Effector memory CD4-positive, alpha-beta T cell (primary cell): ENCODE data around the gene EFCC1.
A peak's percentile ranks its signal among the peaks of the same experiment; 100 is the strongest.

Experiments used
- DNase-seq, 3 donors: peaks; one replicate each; pipeline ENCODE4 v3.0.0-alpha.2; 2020
- H3K27ac ChIP-seq: 2 replicates; pipeline ENCODE4 v1.7.0; 2013; ENCODE audit warnings: mild to moderate bottlenecking, low read length, moderate library complexity; ENCODE audit not compliant: insufficient read depth, poor library complexity, severe bottlenecking
- H3K27me3 ChIP-seq: replicated peaks from 2 replicates; pipeline ENCODE4 v1.7.0; 2013; ENCODE audit warnings: mild to moderate bottlenecking, low read length; ENCODE audit not compliant: insufficient read depth, control insufficient read depth, poor library complexity, severe bottlenecking
- H3K36me3 ChIP-seq: 2 replicates; pipeline ENCODE4 v1.7.0; 2013; ENCODE audit warnings: mild to moderate bottlenecking, low read length, moderate library complexity; ENCODE audit not compliant: control insufficient read depth, insufficient read depth
- H3K4me1 ChIP-seq: 2 replicates; pipeline ENCODE4 v1.7.0; 2013; ENCODE audit warnings: low read length, mild to moderate bottlenecking; ENCODE audit not compliant: control insufficient read depth, insufficient read depth, poor library complexity, severe bottlenecking
- H3K4me3 ChIP-seq: 2 replicates; pipeline ENCODE4 v1.7.0; 2013; ENCODE audit warnings: low read length, low read depth, mild to moderate bottlenecking; ENCODE audit not compliant: insufficient read depth, poor library complexity, severe bottlenecking
- H3K9me3 ChIP-seq: 2 replicates; pipeline ENCODE4 v1.7.0; 2013; ENCODE audit warnings: mild to moderate bottlenecking, low read length, moderate library complexity; ENCODE audit not compliant: control insufficient read depth

EFCC1 gene

DNA sequence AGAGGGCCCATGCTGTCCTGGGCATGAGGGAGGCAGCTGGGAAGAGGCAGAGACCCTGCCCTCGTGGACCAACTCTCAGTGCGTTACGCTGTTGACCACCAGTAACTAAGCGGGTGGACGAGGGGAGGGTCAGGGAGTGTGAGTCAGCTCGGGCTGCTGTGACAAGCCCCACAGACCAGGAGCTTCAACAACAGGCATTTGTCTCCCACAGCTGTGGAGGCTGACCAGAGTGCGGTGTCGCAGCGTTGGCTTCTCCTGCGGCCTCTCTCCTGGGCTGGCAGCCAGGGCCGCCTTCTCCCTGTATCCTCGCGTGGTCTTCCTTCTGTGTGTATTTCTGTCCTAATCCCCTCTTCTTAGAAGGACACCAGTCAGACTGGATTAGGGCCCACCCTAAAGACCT lies 13.0 kb downstream of the EFCC1 start:
- Histone ChIP-seq H3K9me3 (no peaks in the 10 kb centered on the region), H3K4me3 (no peak overlapping the region), H3K27me3 (no peaks in the 10 kb centered on the region), H3K36me3 (no peaks in the 10 kb centered on the region), H3K27ac (peak overlapping the region; percentile 14), H3K4me1 (peaks cover 39% of the 10 kb centered on the region)
- DNase-seq: no peak

DNA sequence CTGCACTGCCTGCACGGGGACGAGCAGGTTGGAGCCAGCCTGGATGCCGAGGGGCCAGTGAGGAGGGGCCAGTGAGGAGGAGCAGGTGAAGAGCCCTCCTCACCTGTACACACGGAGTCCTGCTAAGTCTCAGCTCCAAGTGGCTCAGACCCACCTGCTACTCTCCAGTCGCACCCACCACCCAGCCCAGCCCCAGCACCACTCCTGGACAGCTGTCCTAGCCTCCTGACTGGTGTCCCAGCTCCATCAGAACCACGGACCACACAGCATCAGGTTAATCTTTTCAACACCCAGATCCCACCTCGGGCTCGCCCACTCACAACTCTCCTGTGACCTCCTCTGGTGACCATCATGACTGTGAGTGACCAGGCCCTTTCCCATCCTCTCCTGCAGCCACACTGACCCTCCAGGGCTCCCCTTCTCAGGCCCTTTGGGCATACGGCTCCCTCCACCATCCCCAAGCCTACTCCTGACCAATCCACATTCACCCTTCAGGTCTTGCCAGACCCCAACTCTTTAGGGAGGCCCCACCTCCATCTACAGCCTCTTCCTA lies 13.8 kb downstream of the EFCC1 start:
- H3K27me3 ChIP-seq: no peaks in the 10 kb centered on the region
- H3K36me3 ChIP-seq: no peaks in the 10 kb centered on the region
- no peak for DNase-seq
- no peak overlapping the region for H3K4me3 ChIP-seq
- H3K4me1 ChIP-seq: peaks cover 39% of the 10 kb centered on the region
- no peaks in the 10 kb centered on the region for H3K9me3 ChIP-seq
- H3K27ac ChIP-seq: peak overlapping the region; percentile 68

DNA sequence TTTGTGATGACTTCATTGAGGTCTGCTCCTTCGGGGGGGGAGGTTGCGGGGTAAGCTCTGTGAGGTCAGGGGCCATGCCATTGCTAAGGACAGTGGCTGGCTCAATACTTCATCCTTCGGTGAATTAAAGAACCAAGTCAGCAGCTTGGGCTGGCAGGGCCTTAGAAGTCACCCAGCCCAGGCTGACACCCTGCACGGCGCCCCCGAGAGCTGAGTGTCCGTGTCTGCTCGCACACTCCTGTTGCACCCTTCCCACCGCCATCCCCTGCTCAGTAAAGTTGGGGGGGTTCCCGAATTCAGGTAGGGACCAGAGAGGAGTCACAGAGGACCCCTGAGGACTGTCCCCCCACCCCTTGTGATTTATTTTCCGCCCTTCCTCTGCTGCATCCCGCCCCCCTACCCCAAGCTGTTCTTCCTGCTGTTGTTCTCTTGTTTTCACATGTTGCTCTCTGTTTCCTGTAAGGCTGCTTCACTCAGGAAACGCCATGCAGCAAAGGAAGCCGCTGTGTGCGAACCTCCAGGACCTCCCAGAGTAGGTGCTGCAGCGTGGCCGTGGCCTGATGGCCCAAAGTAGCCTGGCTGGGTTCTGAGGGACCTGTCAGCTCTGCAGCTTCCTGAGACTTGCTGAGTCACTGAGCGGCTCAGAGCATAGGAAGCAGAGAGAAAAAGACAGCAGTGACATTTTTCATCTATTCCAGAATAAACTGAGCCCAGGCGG lies 14.4 kb downstream of the EFCC1 start:
- Histone ChIP-seq H3K27me3 (no peaks in the 10 kb centered on the region), H3K27ac (peak overlapping the region; percentile 68), H3K4me1 (peaks cover 39% of the 10 kb centered on the region), H3K9me3 (no peaks in the 10 kb centered on the region), H3K36me3 (no peaks in the 10 kb centered on the region), H3K4me3 (peak overlapping the region; percentile 33)
- DNase-seq: peak in 1 of 3 donors; percentile 24

DNA sequence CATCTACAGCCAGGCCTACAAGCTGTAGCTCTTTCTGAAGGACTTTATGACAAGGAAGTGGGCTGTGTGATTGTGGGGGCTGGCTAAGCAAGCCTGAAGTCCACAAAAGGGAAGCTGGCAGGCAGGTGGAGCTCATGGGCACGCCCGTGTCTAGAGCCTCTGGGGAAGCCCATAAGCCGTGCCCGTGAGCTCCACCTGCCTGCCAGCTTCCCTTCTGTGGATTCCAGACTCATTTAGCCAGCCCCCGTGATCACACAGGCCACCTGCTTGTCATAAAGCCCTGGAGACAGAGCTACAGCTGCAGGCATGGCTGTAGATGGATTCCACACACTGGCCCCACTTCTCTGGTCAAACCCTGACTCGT lies 15.2 kb downstream of the EFCC1 start:
- peak overlapping the region; percentile 33 for H3K4me3 ChIP-seq

DNA sequence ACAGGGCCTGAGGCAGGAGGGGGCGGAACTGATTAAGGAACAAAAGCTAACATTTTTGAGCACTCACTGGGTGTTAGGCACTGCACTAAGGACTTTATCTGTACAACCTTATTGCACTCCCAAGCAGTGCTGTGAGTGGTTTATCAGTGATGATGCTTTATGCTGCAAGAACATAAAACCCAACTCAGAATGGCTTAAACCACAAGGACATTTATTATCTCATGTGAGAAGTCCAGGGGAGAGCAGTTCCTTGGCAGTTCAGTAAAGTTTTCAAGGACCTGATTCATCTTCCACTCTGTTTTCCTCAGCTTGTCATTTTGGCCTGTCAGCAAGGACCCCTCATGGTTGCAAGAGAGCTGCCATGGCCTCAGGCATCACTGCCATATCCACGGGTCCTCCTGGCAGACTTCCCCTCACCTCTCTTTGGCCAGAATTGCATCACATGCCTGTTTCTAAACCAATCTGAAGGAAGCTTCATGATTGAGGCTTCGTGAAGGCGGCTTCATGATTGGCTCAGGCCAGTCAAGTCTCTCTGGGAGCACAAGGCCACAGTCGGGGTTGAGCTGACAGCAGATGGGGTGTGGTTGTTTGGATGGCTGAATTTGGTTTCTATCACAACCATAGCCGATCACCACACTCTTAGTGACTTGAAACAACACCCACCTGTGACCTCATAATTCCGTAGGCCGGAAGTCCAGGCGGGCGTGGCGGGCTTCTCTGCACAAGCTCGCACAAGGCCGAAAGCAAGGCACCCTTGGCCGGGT lies 15.8 kb downstream of the EFCC1 start:
- peaks cover 39% of the 10 kb centered on the region for H3K4me1 ChIP-seq
- no peaks in the 10 kb centered on the region for H3K36me3 ChIP-seq
- no peak overlapping the region for H3K4me3 ChIP-seq
- H3K9me3 ChIP-seq: no peaks in the 10 kb centered on the region
- H3K27me3 ChIP-seq: no peaks in the 10 kb centered on the region
- H3K27ac ChIP-seq: peak overlapping the region; percentile 68
- peak in 2 of 3 donors; percentile 20 to 44 for DNase-seq

More for the DNA sequence above, 15.2 kb downstream of the EFCC1 start:
- DNase-seq: peak; percentile 37 to 46 (median 41)
- peaks cover 39% of the 10 kb centered on the region for H3K4me1 ChIP-seq
- H3K27ac ChIP-seq: peak overlapping the region; percentile 68
- H3K9me3 ChIP-seq: no peaks in the 10 kb centered on the region
- no peaks in the 10 kb centered on the region for H3K27me3 ChIP-seq
- H3K36me3 ChIP-seq: no peaks in the 10 kb centered on the region

DNA sequence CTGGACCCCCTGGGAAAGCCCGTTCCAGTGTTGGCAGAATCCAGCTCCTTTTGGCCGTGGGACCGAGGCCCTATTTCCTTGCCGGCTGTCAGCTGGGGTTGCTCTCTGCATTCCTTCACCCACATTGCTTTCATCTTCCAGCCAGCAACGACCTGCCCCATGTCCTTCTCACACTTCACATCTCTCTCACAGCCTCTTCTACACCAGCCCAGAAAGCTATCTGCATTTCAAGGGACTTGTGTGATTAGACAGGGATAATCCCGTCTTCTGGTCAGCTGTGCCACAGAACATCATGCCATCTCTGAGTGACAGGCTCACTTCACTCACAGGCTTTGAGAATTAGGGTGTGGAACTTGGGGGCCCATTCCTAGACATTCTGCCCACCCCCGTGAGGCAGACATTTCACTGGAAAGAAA lies 16.4 kb downstream of the EFCC1 start:
- no peaks in the 10 kb centered on the region for H3K27me3 ChIP-seq
- H3K36me3 ChIP-seq: no peaks in the 10 kb centered on the region
- no peaks in the 10 kb centered on the region for H3K9me3 ChIP-seq
- DNase-seq: no peak
- no peak overlapping the region for H3K4me3 ChIP-seq
- peak overlapping the region; percentile 68 for H3K27ac ChIP-seq
- peaks cover 39% of the 10 kb centered on the region for H3K4me1 ChIP-seq

DNA sequence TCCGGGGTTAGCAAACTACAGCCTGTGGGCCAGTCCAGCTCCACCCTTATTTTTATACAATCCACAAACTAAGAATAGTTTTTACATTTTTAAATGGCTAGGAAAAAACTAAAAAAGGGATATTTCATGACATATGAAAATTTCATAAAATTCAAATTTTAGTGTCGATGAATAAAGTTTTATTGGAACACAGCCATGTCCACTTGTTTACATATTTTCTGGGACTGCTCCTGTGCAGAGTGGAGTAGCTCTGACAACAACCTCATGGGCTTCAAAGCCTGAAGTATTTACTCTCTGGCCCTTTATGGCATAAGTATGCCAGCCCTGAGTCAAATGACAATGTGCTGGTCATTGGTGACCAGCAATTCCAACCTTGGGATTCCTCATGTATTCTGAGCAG lies 17.2 kb downstream of the EFCC1 start:
- no peak for DNase-seq
- Histone ChIP-seq H3K36me3 (no peaks in the 10 kb centered on the region), H3K9me3 (no peaks in the 10 kb centered on the region), H3K27ac (peak overlapping the region; percentile 68), H3K4me3 (no peak overlapping the region), H3K4me1 (peaks cover 39% of the 10 kb centered on the region), H3K27me3 (no peaks in the 10 kb centered on the region)

DNA sequence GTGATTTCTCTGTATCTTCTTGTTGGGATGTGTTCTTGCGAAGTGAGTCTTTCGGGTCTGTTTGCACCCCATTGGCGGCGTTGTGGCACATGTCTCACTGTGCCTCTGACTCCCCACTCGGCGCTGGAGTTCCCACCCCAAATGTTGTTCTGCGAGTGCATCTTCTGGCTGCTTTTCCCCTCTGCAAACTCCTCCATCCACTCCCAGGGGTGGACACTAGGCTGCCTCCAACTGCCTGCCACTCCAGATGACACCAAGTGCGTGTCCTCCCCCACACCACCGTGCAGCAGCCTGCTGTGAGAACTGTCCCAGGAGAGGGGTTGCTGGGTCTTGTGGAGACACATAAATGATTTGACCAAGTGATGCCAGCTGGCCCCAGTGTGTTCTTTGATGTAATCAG lies 17.6 kb downstream of the EFCC1 start:
- Histone ChIP-seq H3K27ac (no peak overlapping the region), H3K4me3 (no peak overlapping the region), H3K36me3 (no peaks in the 10 kb centered on the region), H3K9me3 (no peaks in the 10 kb centered on the region), H3K27me3 (no peaks in the 10 kb centered on the region), H3K4me1 (peaks cover 39% of the 10 kb centered on the region)
- no peak for DNase-seq

DNA sequence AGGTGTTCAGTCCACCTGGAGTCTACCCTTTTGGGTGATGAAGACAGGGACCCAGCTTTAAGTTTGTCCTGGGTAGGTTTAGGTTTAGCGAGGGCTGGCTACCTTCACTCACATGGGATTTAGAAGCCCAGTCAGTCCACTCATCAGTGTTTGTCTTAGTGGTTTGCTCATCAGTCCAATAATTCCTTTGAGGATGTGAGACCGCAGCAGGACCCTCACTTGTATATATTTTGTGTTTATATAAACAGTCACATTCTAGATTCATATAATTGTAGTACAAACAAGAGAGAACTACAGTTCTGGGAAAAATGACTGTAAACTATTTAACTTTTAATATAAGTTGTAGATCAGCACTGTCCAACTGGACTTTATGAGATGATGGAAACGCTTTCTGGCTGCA lies 18.2 kb downstream of the EFCC1 start:
- Histone ChIP-seq H3K36me3 (no peaks in the 10 kb centered on the region), H3K4me1 (peaks cover 38% of the 10 kb centered on the region), H3K27me3 (no peaks in the 10 kb centered on the region), H3K4me3 (no peak overlapping the region), H3K27ac (no peak overlapping the region), H3K9me3 (no peaks in the 10 kb centered on the region)
- no peak for DNase-seq

DNA sequence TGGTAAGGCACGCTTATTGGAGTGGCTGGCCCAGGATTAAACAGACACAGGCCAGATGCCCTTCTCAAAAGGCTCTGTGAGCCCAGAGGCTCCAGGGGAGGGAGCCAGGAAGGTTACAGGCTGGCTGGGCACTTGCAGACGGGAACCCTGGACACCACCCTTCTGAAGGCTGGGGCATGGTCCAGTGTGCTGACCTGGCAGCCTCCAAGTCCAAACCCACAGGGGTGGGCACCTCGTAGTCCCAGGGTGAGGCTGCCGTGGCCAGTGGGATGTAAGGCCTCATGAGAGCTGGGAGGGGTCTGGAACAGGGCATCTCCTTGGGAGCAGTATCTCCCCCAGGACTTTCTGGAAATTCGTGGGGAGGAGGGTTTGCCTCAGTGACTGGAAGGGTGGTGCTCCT lies 19.6 kb downstream of the EFCC1 start:
- Histone ChIP-seq H3K4me3 (no peak overlapping the region), H3K27me3 (no peaks in the 10 kb centered on the region), H3K9me3 (no peaks in the 10 kb centered on the region), H3K27ac (no peak overlapping the region), H3K36me3 (no peaks in the 10 kb centered on the region), H3K4me1 (peaks cover 25% of the 10 kb centered on the region)
- no peak for DNase-seq
